ENCODE results near the gene PBX4.

The PBX4 gene

DNA sequence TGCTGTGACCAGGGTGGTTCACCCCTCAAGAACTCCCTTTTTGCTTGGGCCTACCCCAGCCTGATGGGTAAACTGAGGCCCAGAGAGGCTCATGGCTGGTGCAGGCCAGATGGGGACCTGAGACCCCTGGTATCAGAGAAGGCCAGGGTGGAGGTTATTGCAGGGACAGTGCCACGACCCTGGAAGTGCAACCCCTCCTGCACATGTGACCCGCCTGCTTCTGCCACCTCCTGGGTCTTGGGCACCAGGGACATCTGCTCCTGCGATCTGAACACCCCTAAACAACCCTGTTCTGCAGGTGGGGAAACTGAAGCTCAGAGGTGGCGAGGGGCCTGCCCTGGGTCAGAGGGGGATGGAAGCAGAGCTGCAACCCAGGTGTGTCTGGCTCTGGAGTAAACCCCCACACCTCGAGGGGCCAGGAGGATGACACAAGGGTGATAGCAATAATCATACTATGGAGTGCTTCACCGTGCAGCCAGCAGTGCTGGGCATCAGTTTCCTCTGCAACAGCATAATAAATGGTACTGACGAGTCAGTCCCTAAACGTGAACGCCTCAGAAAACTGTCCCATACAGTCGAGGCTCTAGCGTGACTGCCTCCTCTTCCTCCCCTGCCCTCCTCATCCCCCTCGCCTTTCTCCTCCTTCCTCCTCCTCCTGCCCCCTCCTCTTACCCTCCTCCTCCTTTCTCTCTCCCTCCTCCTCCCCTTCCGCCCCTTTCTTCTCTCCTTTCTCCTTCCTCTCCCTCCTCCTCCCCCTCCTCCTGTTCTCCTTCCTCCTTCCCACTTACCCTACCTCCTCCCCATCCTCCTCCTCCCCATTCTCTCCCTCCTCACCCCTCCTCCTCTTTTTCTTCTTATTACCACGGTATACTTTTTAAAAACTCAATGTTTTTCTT lies 85.4 kb downstream of the PBX4 start:
- H3K4me3 ChIP-seq (ENCODE audit: low read depth, low read length): no peak overlapping the region
- TF ChIP-seq, protein P1, sequence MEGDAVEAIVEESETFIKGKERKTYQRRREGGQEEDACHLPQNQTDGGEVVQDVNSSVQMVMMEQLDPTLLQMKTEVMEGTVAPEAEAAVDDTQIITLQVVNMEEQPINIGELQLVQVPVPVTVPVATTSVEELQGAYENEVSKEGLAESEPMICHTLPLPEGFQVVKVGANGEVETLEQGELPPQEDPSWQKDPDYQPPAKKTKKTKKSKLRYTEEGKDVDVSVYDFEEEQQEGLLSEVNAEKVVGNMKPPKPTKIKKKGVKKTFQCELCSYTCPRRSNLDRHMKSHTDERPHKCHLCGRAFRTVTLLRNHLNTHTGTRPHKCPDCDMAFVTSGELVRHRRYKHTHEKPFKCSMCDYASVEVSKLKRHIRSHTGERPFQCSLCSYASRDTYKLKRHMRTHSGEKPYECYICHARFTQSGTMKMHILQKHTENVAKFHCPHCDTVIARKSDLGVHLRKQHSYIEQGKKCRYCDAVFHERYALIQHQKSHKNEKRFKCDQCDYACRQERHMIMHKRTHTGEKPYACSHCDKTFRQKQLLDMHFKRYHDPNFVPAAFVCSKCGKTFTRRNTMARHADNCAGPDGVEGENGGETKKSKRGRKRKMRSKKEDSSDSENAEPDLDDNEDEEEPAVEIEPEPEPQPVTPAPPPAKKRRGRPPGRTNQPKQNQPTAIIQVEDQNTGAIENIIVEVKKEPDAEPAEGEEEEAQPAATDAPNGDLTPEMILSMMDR (IDR thresholded peaks at IDR 0.05; ENCODE audit: borderline replicate concordance, insufficient read depth, low read depth, low read length): no peak

DNA sequence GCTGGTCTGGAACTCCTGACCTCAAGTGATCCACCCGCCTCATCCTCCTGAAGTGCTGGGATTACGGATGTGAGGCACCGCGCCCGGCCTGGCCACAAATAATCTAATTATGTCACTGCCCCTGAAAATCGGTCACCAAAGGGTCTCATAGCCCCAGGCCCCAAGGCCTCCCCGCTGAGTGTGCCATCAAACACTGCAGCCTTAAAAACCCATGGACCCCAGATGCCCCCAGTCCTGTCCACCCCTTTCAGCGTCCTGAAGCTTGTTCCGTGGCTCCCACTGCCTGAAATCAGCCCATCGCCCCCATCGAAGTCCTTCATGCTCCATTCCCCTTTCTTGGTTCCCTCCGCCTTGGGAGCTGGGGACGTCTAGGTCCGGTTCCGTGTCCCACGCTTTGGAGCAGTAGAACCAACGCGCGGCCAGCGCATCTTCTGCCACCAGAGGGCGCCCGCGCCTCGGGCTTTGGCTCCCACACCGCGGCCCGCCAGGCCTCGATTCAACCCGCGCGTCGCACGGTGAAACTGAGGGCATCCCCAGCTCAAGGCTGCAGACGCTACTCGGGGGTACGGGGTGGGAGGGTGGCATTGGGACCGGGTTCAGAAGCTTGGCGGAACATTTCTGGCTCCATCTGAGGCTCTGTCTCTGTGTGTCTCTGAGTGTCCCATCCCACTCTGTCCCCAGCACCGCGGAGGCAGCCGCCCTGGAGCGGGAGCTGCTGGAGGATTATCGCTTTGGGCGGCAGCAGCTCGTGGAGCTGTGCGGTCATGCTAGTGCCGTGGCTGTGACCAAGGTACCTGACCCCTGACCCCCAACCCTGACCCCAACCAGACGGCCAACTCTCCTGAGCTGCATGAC lies 86.3 kb downstream of the PBX4 start:
- TF ChIP-seq, protein P1 (IDR thresholded peaks at IDR 0.05; ENCODE audit: borderline replicate concordance, insufficient read depth, low read depth, low read length): peak; percentile 98
- no peak overlapping the region for H3K4me3 ChIP-seq (ENCODE audit: low read depth, low read length)

DNA sequence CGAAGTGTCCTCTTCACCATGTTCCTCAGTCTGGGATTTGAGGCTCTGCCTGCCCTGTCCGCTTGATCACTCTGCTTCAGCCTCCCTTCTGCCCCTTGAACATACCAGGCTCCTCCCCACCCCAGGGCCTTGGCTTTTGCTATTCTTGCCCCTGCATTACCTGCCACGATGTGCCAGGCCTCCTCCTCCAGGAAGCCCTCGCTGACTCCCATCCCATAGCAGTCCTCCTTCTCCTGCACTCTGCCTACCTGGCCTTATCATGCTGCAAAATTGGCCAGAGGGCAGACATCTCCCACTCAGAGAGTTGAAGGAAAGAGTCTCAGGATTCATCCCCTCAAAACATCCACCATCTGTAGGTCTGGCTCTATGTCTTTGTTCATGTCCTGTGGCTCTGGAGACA lies 87.6 kb downstream of the PBX4 start:
- TF ChIP-seq, protein P1 (IDR thresholded peaks at IDR 0.05; ENCODE audit: borderline replicate concordance, insufficient read depth, low read depth, low read length): no peak
- no peak overlapping the region for H3K4me3 ChIP-seq (ENCODE audit: low read depth, low read length)

DNA sequence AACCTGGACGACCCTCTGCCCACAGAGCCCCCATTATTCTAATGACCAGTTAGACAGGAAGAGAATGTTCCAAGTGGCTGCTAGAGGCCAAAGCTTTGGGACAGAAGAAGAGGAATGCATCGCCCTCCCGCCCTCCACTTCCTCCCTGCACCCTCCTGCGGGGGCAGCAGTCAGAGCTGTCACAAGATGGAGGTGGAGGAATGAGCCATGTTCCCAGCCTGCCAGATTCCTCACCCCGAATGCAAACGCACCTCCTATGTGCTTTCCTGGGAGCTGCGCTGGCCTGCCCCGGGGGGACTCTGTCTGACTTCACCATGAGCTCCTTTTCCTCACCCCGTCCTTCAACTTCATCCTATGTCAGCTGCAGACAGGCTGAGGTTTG lies 88.1 kb downstream of the PBX4 start:
- no peak overlapping the region for H3K4me3 ChIP-seq (ENCODE audit: low read depth, low read length)
- TF ChIP-seq, protein P1 (IDR thresholded peaks at IDR 0.05; ENCODE audit: borderline replicate concordance, insufficient read depth, low read depth, low read length): no peak

DNA sequence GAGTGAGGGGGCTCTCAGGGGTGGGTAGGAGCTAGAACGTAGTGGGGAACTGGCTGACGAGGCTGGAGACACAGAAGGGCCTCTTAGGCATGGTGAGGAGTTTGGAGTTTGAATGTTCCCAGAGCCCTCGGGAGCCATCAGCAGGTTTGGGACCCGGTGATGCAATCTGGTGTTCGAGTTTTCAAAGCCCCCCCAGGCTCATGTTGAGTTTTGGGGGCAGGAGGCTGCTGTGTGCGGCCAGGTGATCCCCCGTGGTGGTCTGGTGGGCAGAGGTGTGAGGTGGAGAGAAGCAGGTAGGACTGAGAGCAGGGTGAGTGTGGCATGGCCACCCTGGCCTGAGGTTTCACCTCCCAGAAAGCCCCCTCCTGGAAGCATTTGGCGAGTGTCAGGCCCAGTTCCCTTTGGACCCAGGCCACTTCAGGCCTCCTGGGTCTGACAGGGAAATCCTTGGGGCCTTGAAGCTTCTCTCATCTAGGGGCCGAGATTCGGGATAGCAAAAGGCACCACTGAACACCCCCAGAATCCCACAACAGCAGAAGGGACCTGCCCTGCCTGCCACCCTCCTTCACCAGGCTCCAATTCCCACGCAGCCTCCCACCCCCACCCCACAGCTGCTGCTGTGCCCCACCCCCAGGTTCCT lies 88.6 kb downstream of the PBX4 start:
- H3K4me3 ChIP-seq (ENCODE audit: low read depth, low read length): no peak overlapping the region
- TF ChIP-seq, protein P1 (IDR thresholded peaks at IDR 0.05; ENCODE audit: borderline replicate concordance, insufficient read depth, low read depth, low read length): no peak

DNA sequence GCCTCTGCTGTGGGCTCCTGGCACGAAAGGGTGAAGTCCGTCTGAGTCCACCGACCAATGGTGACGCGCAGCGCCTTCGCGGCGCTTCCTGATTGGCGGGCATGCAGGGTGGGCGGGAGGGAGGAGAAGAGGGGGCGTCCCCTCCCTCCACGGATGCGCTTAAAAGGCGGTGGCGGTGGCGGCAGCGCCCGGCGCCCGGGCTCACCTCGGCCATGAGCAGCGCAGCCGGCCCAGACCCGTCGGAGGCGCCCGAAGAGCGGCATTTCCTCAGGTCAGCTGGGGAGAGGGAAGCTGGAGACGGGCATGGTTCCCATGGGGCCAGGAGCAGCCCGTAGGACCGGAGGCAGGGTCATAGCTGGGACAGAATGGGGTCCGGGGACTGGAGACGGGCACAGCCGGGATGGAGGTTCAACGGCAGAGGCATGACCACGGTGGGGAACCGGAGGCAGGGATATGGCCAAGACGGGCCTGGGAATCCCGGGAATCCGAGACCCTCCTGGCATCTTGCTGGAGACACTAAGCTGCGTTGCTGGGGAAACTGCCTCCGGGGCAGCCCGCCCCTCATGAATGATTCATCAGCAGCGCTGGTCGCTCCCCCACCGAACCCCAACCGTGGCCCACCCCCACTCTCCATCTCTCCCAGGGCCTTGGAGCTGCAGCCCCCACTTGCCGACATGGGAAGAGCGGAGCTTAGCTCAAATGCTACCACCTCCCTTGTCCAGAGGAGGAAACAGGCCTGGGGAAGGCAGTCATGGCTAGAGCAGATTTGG lies 89.6 kb downstream of the PBX4 start, which contains the start of gene YJEFN3:
YJEFN3 (plus strand) TSS at position 191 of the 770 bp plus-strand sequence; CDS start at position 213, 22 bp downstream.
- H3K4me3 ChIP-seq (ENCODE audit: low read depth, low read length): no peak within 1 kb of the TSS
- TF ChIP-seq, protein P1 (IDR thresholded peaks at IDR 0.05; ENCODE audit: borderline replicate concordance, insufficient read depth, low read depth, low read length): no peak
